ENCODE data around the gene ERVK3-1. TPM values are rescaled to one million over a fixed set of nuclear protein-coding genes. Genes with fewer than 3 reads are reported as not detected.

The ERVK3-1 gene
- total and polyA plus RNA-seq, 2 experiments from 2014 or later: 33.7 to 41.3 TPM

- Histone ChIP-seq H3K4me3 (no peak overlapping the region), H3F3A (ENCODE audit: insufficient read depth) (no peaks in the 10 kb centered on the region), H3K4me1 (ENCODE audit: insufficient read depth) (no peaks in the 10 kb centered on the region), H3K27me3 (replicated peaks; ENCODE audit: insufficient read depth) (no peaks in the 10 kb centered on the region), H4K20me1 (ENCODE audit: insufficient read depth) (no peaks in the 10 kb centered on the region), H3K79me2 (ENCODE audit: insufficient read depth) (peaks cover 34% of the 10 kb centered on the region), H3K27ac (no peak overlapping the region), H2AFZ (no peak overlapping the region), H3K9me2 (ENCODE audit: insufficient read depth) (no peaks in the 10 kb centered on the region), H3K9me3 (ENCODE audit: low read depth) (no peaks in the 10 kb centered on the region), H3K4me2 (ENCODE audit: unreplicated experiment) (no peak overlapping the region), H3K36me3 (ENCODE audit: low read depth) (peaks cover 13% of the 10 kb centered on the region), H3K9ac (no peak overlapping the region)
- no peak for TF ChIP-seq EZH2phosphoT487 (IDR thresholded peaks at IDR 0.05; ENCODE audit: insufficient read depth, low read depth)
- TF ChIP-seq EZH2 (IDR thresholded peaks at IDR 0.05; ENCODE audit: insufficient read depth, poor library complexity, severe bottlenecking): no peak
- WGBS, 2 experiments (ENCODE audit: low coverage in 1 of 2, low lambda C conversion rate in 2 of 2, missing lambda C conversion rate in 2 of 2): 97% methylated on average over 4 of the region's 4 CpGs
- DNase-seq: no peak
- in situ Hi-C loops (cut with MboI): no loop called here
Measured at GRCh38 chr19:58336820-58337219, 31.6 kb downstream of the ERVK3-1 start.

GRCh38 chr19:58338336-58338735, 33.2 kb downstream of the ERVK3-1 start:
- no peaks in the 10 kb centered on the region for H4K20me1 ChIP-seq (ENCODE audit: insufficient read depth)
- WGBS, 2 experiments (ENCODE audit: low coverage in 1 of 2, low lambda C conversion rate in 2 of 2, missing lambda C conversion rate in 2 of 2): 89 to 95% methylated on average over 10 to 11 of the region's 11 CpGs
- peaks cover 35% of the 10 kb centered on the region for H3K79me2 ChIP-seq (ENCODE audit: insufficient read depth)
- no peaks in the 10 kb centered on the region for H3K4me1 ChIP-seq (ENCODE audit: insufficient read depth)
- no peak for TF ChIP-seq EZH2 (IDR thresholded peaks at IDR 0.05; ENCODE audit: insufficient read depth, poor library complexity, severe bottlenecking)
- TF ChIP-seq EZH2phosphoT487 (IDR thresholded peaks at IDR 0.05; ENCODE audit: insufficient read depth, low read depth): no peak
- no peak overlapping the region for H3K4me2 ChIP-seq (ENCODE audit: unreplicated experiment)
- H3K36me3 ChIP-seq (ENCODE audit: low read depth): peaks cover 13% of the 10 kb centered on the region
- no peak for DNase-seq
- H3K9ac ChIP-seq: no peak overlapping the region
- H3K4me3 ChIP-seq: no peak overlapping the region
- no peaks in the 10 kb centered on the region for H3K9me2 ChIP-seq (ENCODE audit: insufficient read depth)
- H2AFZ ChIP-seq: no peak overlapping the region
- no peaks in the 10 kb centered on the region for H3F3A ChIP-seq (ENCODE audit: insufficient read depth)
- H3K27ac ChIP-seq: no peak overlapping the region
- H3K9me3 ChIP-seq (ENCODE audit: low read depth): no peaks in the 10 kb centered on the region
- H3K27me3 ChIP-seq (replicated peaks; ENCODE audit: insufficient read depth): no peaks in the 10 kb centered on the region
- in situ Hi-C loops (cut with MboI): no loop called here

- Histone ChIP-seq H3K27ac (no peak overlapping the region), H3K9me3 (ENCODE audit: low read depth) (no peaks in the 10 kb centered on the region), H3K79me2 (ENCODE audit: insufficient read depth) (peaks cover 30% of the 10 kb centered on the region), H3K4me2 (ENCODE audit: unreplicated experiment) (no peak overlapping the region), H3K9ac (no peak overlapping the region), H4K20me1 (ENCODE audit: insufficient read depth) (no peaks in the 10 kb centered on the region), H2AFZ (no peak overlapping the region), H3K9me2 (ENCODE audit: insufficient read depth) (no peaks in the 10 kb centered on the region), H3K4me3 (no peak overlapping the region), H3F3A (ENCODE audit: insufficient read depth) (no peaks in the 10 kb centered on the region), H3K36me3 (ENCODE audit: low read depth) (peaks cover 13% of the 10 kb centered on the region), H3K27me3 (replicated peaks; ENCODE audit: insufficient read depth) (no peaks in the 10 kb centered on the region), H3K4me1 (ENCODE audit: insufficient read depth) (no peaks in the 10 kb centered on the region)
- WGBS, 2 experiments (ENCODE audit: low coverage in 1 of 2, low lambda C conversion rate in 2 of 2, missing lambda C conversion rate in 2 of 2): 83 to 84% methylated on average over 29 to 30 of the region's 30 CpGs
- in situ Hi-C loops (cut with MboI): no loop called here
- DNase-seq: peak; percentile 37
- TF ChIP-seq EZH2 (IDR thresholded peaks at IDR 0.05; ENCODE audit: insufficient read depth, poor library complexity, severe bottlenecking) (no peak), EZH2phosphoT487 (IDR thresholded peaks at IDR 0.05; ENCODE audit: insufficient read depth, low read depth) (no peak)
Measured at GRCh38 chr19:58338825-58339558, 33.8 kb downstream of the ERVK3-1 start.

- Histone ChIP-seq H3K9ac (no peak overlapping the region), H3K36me3 (ENCODE audit: low read depth) (no peaks in the 10 kb centered on the region), H3K79me2 (ENCODE audit: insufficient read depth) (peaks cover 66% of the 10 kb centered on the region), H2AFZ (no peak overlapping the region), H3K9me3 (ENCODE audit: low read depth) (no peaks in the 10 kb centered on the region), H4K20me1 (ENCODE audit: insufficient read depth) (no peaks in the 10 kb centered on the region), H3K4me2 (ENCODE audit: unreplicated experiment) (no peak overlapping the region), H3K4me1 (ENCODE audit: insufficient read depth) (peaks cover 4% of the 10 kb centered on the region; the same call in 1 of the 2 replicates), H3K9me2 (ENCODE audit: insufficient read depth) (no peaks in the 10 kb centered on the region), H3K4me3 (no peak overlapping the region), H3K27me3 (replicated peaks; ENCODE audit: insufficient read depth) (no peaks in the 10 kb centered on the region), H3K27ac (no peak overlapping the region), H3F3A (ENCODE audit: insufficient read depth) (peaks cover 10% of the 10 kb centered on the region; the same call in 1 of the 2 replicates)
- in situ Hi-C loops (cut with MboI): no loop called here
- DNase-seq: peak; percentile 36
- 45 to 50% methylated on average over 5 of the region's 5 CpGs for WGBS, 2 experiments (ENCODE audit: low coverage in 1 of 2, low lambda C conversion rate in 2 of 2, missing lambda C conversion rate in 2 of 2)
- TF ChIP-seq EZH2phosphoT487 (IDR thresholded peaks at IDR 0.05; ENCODE audit: insufficient read depth, low read depth) (no peak), EZH2 (IDR thresholded peaks at IDR 0.05; ENCODE audit: insufficient read depth, poor library complexity, severe bottlenecking) (no peak)
Measured at GRCh38 chr19:58345558-58345957, 40.4 kb downstream of the ERVK3-1 start.
